ENCODE results near the gene ASAH2.

Gene ASAH2

GRCh38 chr10:50260791-50261281 is 9.5 kb upstream of the ASAH2 start:
- no peaks in the 10 kb centered on the region for H3K9me3 ChIP-seq (ENCODE audit: control insufficient read depth, low read length)
- H3K27me3 ChIP-seq (ENCODE audit: control insufficient read depth, insufficient read depth, low read length): no peaks in the 10 kb centered on the region
- no peak overlapping the region for H2AFZ ChIP-seq
- H3K36me3 ChIP-seq (ENCODE audit: control insufficient read depth, insufficient read depth, low read length): no peaks in the 10 kb centered on the region
- no peak overlapping the region for H3K27ac ChIP-seq
- no peak overlapping the region for H3K4me2 ChIP-seq (ENCODE audit: low read length)
- no peaks in the 10 kb centered on the region for H3K4me1 ChIP-seq
- H3K4me3 ChIP-seq (ENCODE audit: low read depth, low read length): no peak overlapping the region
- no peaks in the 10 kb centered on the region for H3K79me2 ChIP-seq
- no peak for TF ChIP-seq CTCF (IDR thresholded peaks at IDR 0.05)
- no peak overlapping the region for H3K9ac ChIP-seq

- no peak for TF ChIP-seq CTCF (IDR thresholded peaks at IDR 0.05)
- no peaks in the 10 kb centered on the region for H3K4me1 ChIP-seq
Observed at GRCh38 chr10:50254479-50254878, 3.2 kb upstream of the ASAH2 start.

GRCh38 chr10:50250096-50250854 is 1.0 kb downstream of the ASAH2 start:
- Histone ChIP-seq H3K9me3 (ENCODE audit: control insufficient read depth, low read length) (no peaks in the 10 kb centered on the region), H3K4me2 (ENCODE audit: low read length) (no peak overlapping the region), H3K9ac (no peak overlapping the region), H3K79me2 (no peaks in the 10 kb centered on the region), H3K4me3 (ENCODE audit: low read depth, low read length) (no peak overlapping the region), H3K36me3 (ENCODE audit: control insufficient read depth, insufficient read depth, low read length) (no peaks in the 10 kb centered on the region), H3K27me3 (ENCODE audit: control insufficient read depth, insufficient read depth, low read length) (no peaks in the 10 kb centered on the region), H2AFZ (no peak overlapping the region), H3K4me1 (no peaks in the 10 kb centered on the region), H3K27ac (no peak overlapping the region)
- no peak for TF ChIP-seq CTCF (IDR thresholded peaks at IDR 0.05)

More at GRCh38 chr10:50254479-50254878, 3.2 kb upstream of the ASAH2 start:
- H3K27ac ChIP-seq: no peak overlapping the region
- no peak overlapping the region for H2AFZ ChIP-seq
- no peak overlapping the region for H3K9ac ChIP-seq
- no peaks in the 10 kb centered on the region for H3K36me3 ChIP-seq (ENCODE audit: control insufficient read depth, insufficient read depth, low read length)
- H3K79me2 ChIP-seq: no peaks in the 10 kb centered on the region
- no peaks in the 10 kb centered on the region for H3K27me3 ChIP-seq (ENCODE audit: control insufficient read depth, insufficient read depth, low read length)
- H3K4me2 ChIP-seq (ENCODE audit: low read length): no peak overlapping the region
- no peaks in the 10 kb centered on the region for H3K9me3 ChIP-seq (ENCODE audit: control insufficient read depth, low read length)
- H3K4me3 ChIP-seq (ENCODE audit: low read depth, low read length): no peak overlapping the region

GRCh38 chr10:50248598-50248997 is 2.7 kb downstream of the ASAH2 start:
- Histone ChIP-seq H3K4me1 (no peaks in the 10 kb centered on the region), H3K4me3 (ENCODE audit: low read depth, low read length) (no peak overlapping the region), H3K4me2 (ENCODE audit: low read length) (no peak overlapping the region), H3K79me2 (no peaks in the 10 kb centered on the region), H2AFZ (no peak overlapping the region), H3K27ac (no peak overlapping the region), H3K27me3 (ENCODE audit: control insufficient read depth, insufficient read depth, low read length) (no peaks in the 10 kb centered on the region), H3K9me3 (ENCODE audit: control insufficient read depth, low read length) (no peaks in the 10 kb centered on the region), H3K36me3 (ENCODE audit: control insufficient read depth, insufficient read depth, low read length) (no peaks in the 10 kb centered on the region), H3K9ac (no peak overlapping the region)
- no peak for TF ChIP-seq CTCF (IDR thresholded peaks at IDR 0.05)

- no peaks in the 10 kb centered on the region for H3K79me2 ChIP-seq
- no peak overlapping the region for H3K4me3 ChIP-seq (ENCODE audit: low read depth, low read length)
- no peak overlapping the region for H3K27ac ChIP-seq
- no peak overlapping the region for H2AFZ ChIP-seq
- no peaks in the 10 kb centered on the region for H3K27me3 ChIP-seq (ENCODE audit: control insufficient read depth, insufficient read depth, low read length)
- no peak overlapping the region for H3K4me2 ChIP-seq (ENCODE audit: low read length)
- H3K9me3 ChIP-seq (ENCODE audit: control insufficient read depth, low read length): no peaks in the 10 kb centered on the region
- no peaks in the 10 kb centered on the region for H3K36me3 ChIP-seq (ENCODE audit: control insufficient read depth, insufficient read depth, low read length)
- no peak overlapping the region for H3K9ac ChIP-seq
- TF ChIP-seq CTCF (IDR thresholded peaks at IDR 0.05): no peak
- H3K4me1 ChIP-seq: no peaks in the 10 kb centered on the region
Observed at GRCh38 chr10:50248062-50248461, 3.3 kb downstream of the ASAH2 start.

All from parathyroid adenoma (tissue), 2 donors.